ENCODE data around the gene NKX1-2.
A peak's percentile ranks its signal among the peaks of the same experiment; 100 is the strongest.

The NKX1-2 gene

DNA sequence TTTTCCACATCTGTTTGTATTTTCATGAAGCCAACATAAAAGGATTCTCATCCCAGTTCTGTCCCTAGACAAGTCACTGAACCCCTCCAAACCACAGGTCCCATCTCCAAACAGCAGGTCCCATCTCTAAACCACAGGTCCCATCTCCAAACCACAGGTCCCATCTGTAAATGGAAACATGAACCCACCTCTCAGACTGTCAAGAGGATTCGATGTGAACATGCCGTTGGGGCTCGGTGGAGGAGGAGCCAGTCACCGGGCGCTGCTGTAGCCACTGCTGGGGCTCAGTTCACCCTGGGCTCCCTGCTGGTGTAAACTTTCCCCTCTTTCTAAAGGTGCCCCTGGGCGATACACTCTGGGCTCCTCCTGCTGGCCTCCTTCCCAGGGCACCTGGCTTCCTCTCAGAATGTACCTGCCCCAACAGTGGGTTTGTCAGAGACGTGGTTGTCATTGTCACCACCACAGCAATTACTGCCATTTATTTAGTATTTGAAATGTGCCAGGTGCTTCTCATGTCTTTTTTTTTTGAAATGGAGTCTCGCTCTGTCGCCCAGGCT, 24.8 kb upstream of the NKX1-2 start:
- no peak for DNase-seq

GRCh38 chr10:124473070-124473469, 23.2 kb upstream of the NKX1-2 start:
- no peak for DNase-seq

- DNase-seq: no peak
Measured at GRCh38 chr10:124472071-124472470, 22.2 kb upstream of the NKX1-2 start.

- no peak for DNase-seq
Measured at GRCh38 chr10:124470544-124471434, 21.0 kb upstream of the NKX1-2 start.

- no peak for DNase-seq
Measured at GRCh38 chr10:124469956-124470484, 20.2 kb upstream of the NKX1-2 start.

GRCh38 chr10:124468624-124469023, 18.8 kb upstream of the NKX1-2 start:
- DNase-seq: no peak

DNA sequence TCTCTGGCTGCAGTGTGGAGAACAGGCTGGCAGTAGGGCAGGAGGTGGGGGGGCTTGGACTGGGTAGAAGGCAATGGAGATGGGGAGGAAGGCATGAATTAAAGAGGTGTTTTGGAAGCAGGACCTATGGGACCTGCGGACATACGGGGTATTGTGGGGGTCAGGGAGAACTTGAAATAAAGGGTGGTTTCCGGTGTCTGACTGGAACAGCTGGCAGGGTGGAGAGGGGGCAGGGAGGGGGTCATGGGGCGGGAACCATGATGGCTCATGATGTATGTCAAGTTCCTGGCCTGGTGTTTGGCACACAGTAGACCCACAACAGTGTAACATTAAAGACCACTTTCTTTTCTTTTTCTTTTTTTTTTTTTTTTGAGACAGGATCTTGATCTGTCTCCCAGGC, 17.3 kb upstream of the NKX1-2 start:
- no peak for DNase-seq

GRCh38 chr10:124465777-124466488, 16.1 kb upstream of the NKX1-2 start:
- no peak for DNase-seq

GRCh38 chr10:124465003-124465776, 15.4 kb upstream of the NKX1-2 start:
- DNase-seq: no peak

- DNase-seq: no peak
Measured at GRCh38 chr10:124464028-124464965, 14.5 kb upstream of the NKX1-2 start.

DNA sequence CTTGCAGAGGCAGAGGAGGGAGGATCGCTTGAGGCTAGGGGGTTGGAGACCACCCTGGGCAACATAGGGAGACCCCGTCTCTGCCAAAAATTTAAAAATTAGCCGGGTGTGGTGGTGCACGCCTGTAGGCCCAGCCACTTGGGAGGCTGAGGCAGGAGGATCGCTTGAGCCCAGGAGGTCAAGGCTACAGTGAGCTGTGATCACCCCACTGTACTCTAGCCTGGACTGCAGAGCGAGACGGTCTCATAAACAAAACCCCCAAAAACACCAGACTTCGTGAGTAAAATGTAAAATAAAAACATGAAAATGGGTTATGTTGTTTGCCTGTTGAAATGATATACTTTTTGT, 12.5 kb upstream of the NKX1-2 start:
- no peak for DNase-seq

DNA sequence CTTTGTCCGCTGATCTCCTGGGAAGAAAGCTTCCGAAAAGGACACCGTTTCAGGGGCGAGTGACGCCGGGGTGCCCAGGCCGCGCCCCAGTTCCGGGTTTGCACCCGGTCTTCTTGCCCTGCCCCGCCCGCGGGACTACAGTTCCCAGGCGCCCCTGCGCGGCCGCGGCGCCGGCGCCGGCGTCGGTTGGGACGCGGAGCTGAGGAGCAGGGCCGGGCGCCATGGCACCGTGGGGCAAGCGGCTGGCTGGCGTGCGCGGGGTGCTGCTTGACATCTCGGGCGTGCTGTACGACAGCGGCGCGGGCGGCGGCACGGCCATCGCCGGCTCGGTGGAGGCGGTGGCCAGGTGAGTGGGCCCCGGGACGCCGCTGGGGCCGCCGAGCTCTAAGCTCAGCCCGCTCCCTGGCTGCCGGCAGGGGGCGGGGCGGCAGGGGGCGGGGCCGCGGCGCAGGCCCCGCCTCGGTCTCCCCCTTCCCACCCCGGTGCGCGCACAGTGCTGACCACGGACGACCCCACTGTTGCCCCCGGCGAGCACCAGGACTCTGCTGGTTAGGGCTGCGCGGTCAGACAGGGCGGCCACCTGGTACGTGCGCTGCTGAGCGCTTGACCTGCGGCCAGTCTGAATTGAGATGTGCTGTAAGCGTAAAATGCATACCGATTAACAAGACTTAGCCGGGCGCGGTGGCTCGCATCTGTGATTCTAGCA, 12.0 kb upstream of the NKX1-2 start, which contains the start of gene LHPP:
TSS of gene LHPP (plus strand) at position 182 of the 706 bp plus-strand sequence. CDS start at position 222, 40 bp downstream.
- DNase-seq: peak; percentile 41

DNA sequence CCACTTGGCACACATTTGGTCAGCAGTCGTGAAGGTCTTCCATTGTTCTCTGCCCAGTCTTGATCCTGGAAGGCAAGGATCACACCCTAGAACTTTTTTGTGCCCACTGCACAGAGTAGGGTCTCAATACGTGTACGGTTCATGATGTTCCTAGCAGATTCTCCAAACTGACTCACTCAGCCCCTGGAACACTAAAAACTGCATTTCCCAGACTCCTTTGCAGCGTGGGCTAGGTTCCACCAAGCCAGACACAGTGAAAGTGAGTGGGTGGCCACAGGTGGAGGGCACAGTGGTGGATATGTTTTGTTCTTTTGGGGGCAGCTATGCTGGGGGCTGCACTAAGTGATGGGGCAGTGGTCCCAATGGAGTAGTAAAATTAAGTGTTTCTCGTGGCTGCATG, 10.3 kb upstream of the NKX1-2 start:
- no peak for DNase-seq

- no peak for DNase-seq
Measured at GRCh38 chr10:124459395-124459794, 9.6 kb upstream of the NKX1-2 start.

DNA sequence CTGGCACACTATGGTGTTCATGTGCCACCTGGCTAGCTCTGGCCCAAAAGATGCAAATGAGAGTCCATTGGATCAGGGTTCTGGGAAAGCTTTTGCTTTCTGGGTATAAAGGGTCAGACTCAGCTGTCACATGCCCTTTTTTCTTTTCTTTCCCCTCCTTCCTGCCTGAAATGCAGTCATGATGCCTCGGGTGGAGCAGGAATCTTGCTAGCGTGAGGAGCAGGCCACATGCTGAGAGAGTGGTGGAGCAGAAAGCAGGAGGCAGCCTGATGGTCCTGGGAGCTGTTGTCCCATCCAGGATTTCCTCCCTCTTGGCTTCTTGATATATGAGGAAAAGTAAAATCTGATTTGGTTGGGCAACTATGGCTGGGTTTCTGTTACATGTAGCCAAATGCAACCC, 9.1 kb upstream of the NKX1-2 start:
- DNase-seq: no peak

GRCh38 chr10:124458473-124458872, 8.6 kb upstream of the NKX1-2 start:
- DNase-seq: no peak

DNA sequence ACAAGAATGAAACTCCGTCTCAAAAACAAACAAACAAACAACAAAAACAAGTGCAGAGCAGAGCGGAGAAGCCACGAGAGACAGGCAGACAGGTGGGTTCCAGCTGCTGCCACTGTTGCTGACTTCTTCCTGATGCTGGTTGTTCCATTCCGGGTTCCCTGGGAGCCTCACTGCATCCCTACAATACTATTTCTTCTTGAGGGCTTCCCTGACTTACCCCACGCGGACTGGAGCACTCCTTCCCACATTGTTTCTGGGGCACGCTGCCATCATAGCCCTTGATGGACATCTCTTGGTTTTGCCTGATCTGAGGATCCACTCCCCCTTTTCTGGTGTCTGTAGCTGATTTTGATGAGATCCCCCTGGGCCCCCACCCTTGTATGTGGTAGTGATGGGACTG, 5.6 kb upstream of the NKX1-2 start:
- DNase-seq: no peak

DNA sequence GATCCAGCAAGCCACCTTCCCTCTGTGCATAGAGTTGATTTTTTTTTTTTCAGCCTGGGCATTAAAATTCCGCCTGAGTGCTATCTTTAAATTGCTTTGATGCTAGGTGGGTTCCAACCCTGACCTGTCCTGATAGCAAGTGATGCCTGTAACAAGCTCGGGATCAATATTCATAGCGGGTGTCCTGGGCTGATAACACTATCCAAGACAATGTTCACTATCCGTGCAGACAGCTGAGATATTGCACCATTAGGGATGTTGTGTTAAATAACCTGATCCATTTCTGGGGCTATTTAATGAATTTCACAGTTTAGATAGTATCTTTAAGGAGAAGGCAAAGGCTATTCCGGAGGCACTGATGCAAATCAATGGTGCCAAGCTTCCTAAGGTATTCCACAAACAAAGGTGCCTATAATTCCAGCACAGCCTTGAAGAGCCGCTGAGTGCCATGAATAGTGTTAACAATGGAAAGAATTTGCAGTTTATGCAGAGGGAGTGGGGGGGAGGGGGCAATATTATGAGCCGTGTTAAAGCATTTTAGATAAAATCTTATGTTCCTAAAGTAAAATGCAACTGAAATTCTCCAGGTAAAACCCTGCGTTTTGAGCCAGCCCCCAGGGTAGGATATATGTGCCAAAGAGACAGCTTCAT, 4.2 kb upstream of the NKX1-2 start:
- DNase-seq: no peak

DNA sequence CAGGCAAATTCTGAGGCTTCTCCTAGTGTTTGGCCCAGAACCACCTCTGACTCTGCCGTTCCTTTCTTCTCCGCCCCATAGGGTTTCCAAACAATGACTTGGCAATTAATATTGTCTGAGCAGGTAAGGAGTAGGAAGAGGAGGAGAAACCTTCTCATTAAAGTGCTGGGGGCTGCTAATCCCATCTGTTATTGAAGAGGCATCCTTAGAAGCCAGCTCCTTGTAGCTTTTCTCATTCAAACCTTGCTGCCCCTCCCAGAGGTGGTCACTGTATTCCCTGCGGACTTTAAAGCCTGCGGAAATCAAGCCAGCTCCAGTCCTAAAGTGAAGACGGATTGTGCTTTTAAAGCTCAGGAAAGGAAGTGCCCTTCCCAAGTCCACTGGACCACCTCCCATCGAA, 1.4 kb upstream of the NKX1-2 start:
- DNase-seq: no peak

DNA sequence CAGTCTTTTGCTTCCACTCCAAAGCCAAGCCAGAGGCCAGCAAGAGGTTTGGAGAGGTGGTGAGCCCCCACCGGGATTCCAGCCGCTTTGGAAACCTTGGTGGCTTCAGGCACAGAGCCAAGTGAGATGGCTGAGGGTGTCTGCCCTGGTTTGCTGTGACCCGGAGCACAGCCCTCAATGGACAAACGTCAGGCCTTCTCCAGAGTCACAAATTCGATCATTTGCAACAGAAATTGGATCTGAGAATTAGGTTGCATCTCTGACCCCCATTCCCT, 885 bp upstream of the NKX1-2 start:
- no peak for DNase-seq
